ENCODE measurements around the gene NUSAP1. TPM values are rescaled to one million over a fixed set of nuclear protein-coding genes. Genes with fewer than 3 reads are reported as not detected.
A peak's percentile ranks its signal among the peaks of the same experiment; 100 is the strongest.

NUSAP1 gene
- total and polyA plus RNA-seq, 2 of the 4 experiments (the other 2 are of a cell fraction): 59.2 to 123 TPM

DNA sequence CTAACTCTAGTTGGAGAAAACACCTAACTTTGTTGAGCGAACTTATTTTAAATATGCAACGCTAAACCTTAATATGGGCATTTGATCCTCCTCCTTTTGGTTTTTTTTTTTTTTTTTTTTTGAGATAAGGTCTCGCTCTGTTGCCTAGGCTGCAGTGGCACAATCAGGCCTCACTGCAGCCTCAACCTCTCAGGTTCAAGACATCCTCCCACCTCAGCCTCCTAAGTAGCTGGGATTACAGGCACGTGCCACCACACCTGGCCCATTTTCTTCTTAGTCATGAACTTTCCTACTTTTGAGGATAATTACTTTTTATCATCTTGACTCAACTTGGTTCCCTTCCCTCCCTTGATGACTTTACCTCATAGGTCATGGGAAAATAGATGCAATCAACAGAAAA is 3.9 kb downstream of the NUSAP1 start (continued):
- no peak for TF ChIP-seq RAD21 (IDR thresholded peaks at IDR 0.05; ENCODE audit: low read length)

DNA sequence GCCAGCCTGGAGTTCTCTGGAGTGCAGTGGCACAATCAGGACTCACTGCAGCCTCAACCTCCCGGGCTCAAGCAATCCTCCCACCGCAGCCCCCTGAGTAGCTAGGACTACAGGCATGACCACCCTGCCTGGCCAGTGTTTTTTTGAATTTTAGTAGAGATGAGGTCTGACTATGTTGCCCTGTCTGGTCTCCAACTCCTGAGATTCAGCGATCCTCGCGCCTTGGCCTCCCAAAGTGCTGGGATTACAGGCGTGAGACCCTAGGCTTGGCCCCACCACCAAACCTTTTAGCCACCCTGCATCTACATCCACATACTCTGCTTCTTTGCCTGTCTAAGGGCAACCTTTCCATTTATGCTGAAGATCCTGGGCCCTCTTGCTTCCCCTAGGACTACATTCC is 4.4 kb downstream of the NUSAP1 start:
- POLR2A ChIA-PET (ENCODE audit: unreplicated experiment): no interaction called here

More for the DNA sequence above, 4.4 kb downstream of the NUSAP1 start:
- no peak overlapping the region for H2BK20ac ChIP-seq (ENCODE audit: low read depth, low read length)
- CTCF ChIA-PET: interaction anchor here (0.6 kb wide), 1 partner anchor 12 kb away, joined by 3 read pairs; no protein-coding TSS in a partner anchor
- H3K9me3 ChIP-seq (ENCODE audit: control insufficient read depth, insufficient read depth, low read length): no peaks in the 10 kb centered on the region
- no TSS peak for BruUV-seq (replicated peaks)
- no peaks in the 10 kb centered on the region for H3K27me3 ChIP-seq (ENCODE audit: control insufficient read depth, insufficient read depth, low read length)
- no peak overlapping the region for H2BK5ac ChIP-seq (ENCODE audit: low read depth, low read length, poor library complexity, severe bottlenecking)
- no peak overlapping the region for H2BK15ac ChIP-seq (ENCODE audit: low read depth, low read length)
- intact Hi-C loops (cut with micrococcal nuclease) (no loop called here), in situ Hi-C loops (cut with MboI; ENCODE audit: low sequenced_read_pairs) (no loop called here), dilution Hi-C loops (cut with HindIII; ENCODE audit: low sequenced_read_pairs, unreplicated experiment) (no loop called here)
- H3K36me3 ChIP-seq (ENCODE audit: control insufficient read depth, insufficient read depth, low read length): no peaks in the 10 kb centered on the region
- 0 out of 2 replicates have a peak, but pooled peaks cover 2% of the 10 kb centered on the region for H3K4me1 ChIP-seq (ENCODE audit: control insufficient read depth, insufficient read depth, low read length)
- no peak overlapping the region for H3K18ac ChIP-seq (ENCODE audit: low read depth, low read length)
- DNase-seq (no peak), ATAC-seq (ENCODE audit: low read depth) (no peak)
- H3K4me2 ChIP-seq (ENCODE audit: low read depth, low read length): no peak overlapping the region
- no peak overlapping the region for H3K27ac ChIP-seq (ENCODE audit: insufficient read depth, low read length)
- no peak overlapping the region for H3K9ac ChIP-seq (ENCODE audit: low read depth, low read length)
- H4K20me1 ChIP-seq (ENCODE audit: insufficient read depth, low read length): no peaks in the 10 kb centered on the region
- no peak overlapping the region for H4K91ac ChIP-seq (ENCODE audit: insufficient read depth, low read depth, low read length)
- peaks cover 14% of the 10 kb centered on the region for H3K9me1 ChIP-seq (ENCODE audit: insufficient read depth, low read length)
- H2AK5ac ChIP-seq (ENCODE audit: low read depth, low read length): no peak overlapping the region
- TF ChIP-seq, protein P1, sequence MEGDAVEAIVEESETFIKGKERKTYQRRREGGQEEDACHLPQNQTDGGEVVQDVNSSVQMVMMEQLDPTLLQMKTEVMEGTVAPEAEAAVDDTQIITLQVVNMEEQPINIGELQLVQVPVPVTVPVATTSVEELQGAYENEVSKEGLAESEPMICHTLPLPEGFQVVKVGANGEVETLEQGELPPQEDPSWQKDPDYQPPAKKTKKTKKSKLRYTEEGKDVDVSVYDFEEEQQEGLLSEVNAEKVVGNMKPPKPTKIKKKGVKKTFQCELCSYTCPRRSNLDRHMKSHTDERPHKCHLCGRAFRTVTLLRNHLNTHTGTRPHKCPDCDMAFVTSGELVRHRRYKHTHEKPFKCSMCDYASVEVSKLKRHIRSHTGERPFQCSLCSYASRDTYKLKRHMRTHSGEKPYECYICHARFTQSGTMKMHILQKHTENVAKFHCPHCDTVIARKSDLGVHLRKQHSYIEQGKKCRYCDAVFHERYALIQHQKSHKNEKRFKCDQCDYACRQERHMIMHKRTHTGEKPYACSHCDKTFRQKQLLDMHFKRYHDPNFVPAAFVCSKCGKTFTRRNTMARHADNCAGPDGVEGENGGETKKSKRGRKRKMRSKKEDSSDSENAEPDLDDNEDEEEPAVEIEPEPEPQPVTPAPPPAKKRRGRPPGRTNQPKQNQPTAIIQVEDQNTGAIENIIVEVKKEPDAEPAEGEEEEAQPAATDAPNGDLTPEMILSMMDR (conservative IDR thresholded peaks at IDR 0.05; ENCODE audit: low read depth, low read length): no peak
- no peak overlapping the region for H3K4ac ChIP-seq (ENCODE audit: low read depth, low read length)
- no peak overlapping the region for H3K56ac ChIP-seq (ENCODE audit: extremely low read depth, insufficient read depth, low read length)
- H3K23ac ChIP-seq (ENCODE audit: low read depth, low read length): peak overlapping the region; percentile 32; the same call in 1 of the 2 replicates
- H3K79me1 ChIP-seq (ENCODE audit: low read depth in 1 of 2, low read length in 2 of 2): peaks cover 35 to 56% of the 10 kb centered on the region in 2 experiments
- peak overlapping the region in 1 of 2 experiments; percentile 70; a peak in 2 of 4 replicates for H4K8ac ChIP-seq (ENCODE audit: low read depth in 2 of 2, low read length in 2 of 2)
- no peak overlapping the region for H3K14ac ChIP-seq (replicated peaks; ENCODE audit: low read depth, low read length)
- no peak overlapping the region for H2AK9ac ChIP-seq (replicated peaks; ENCODE audit: low read depth, low read length, poor library complexity)
- H4K5ac ChIP-seq (ENCODE audit: low read depth, low read length): no peak overlapping the region
- no peak overlapping the region for H3K4me3 ChIP-seq (ENCODE audit: insufficient read depth, low read depth, low read length)
- no peak overlapping the region for H2AFZ ChIP-seq (replicated peaks; ENCODE audit: low read length, poor library complexity)
- WGBS, 2 experiments (ENCODE audit: extremely low coverage in 2 of 2, insufficient read length in 1 of 2): 100% methylated on average over 1 of the region's 6 CpGs; no CpG with 5 or more reads in 1 of the 2 experiments
- H2BK120ac ChIP-seq (ENCODE audit: low read depth, low read length): no peak overlapping the region
